Inflammatory macrophage (primary cell): ENCODE measurements around the gene ZNF514.
A peak's percentile ranks its signal among the peaks of the same experiment; 100 is the strongest.

Source experiments
- DNase-seq, 2 donors: peaks; one replicate each; pipeline ENCODE4 v3.0.0-alpha.2; 2020 to 2022
- total RNA-seq, 18 experiments: gene quantifications; one replicate each; lab custom pipeline; 2026; ENCODE audit warnings: mixed read lengths in 6 of 18, inconsistent platforms in 2 of 18; lab: John Stamatoyannopoulos, UW

ZNF514 gene
- 0.87 to 8.0 (median 3.5) reads per million in 18 experiments for total RNA-seq

GRCh38 chr2:95159690-95160449, at the start of gene ZNF514:
ZNF514 (minus strand) TSS chr2:95159848; CDS start chr2:95153253, 6,595 bp downstream.
- DNase-seq = peak; percentile 60 to 77

- no peak for DNase-seq
Observed at GRCh38 chr2:95208106-95208505, 48.5 kb upstream of the ZNF514 start.

GRCh38 chr2:95207111-95207961, 47.7 kb upstream of the ZNF514 start, which contains the start of gene ZNF892:
ZNF892 (plus strand) TSS chr2:95207521; CDS start chr2:95207816, 295 bp downstream.
- peak; percentile 74 to 83 for DNase-seq

GRCh38 chr2:95206096-95206495, 46.4 kb upstream of the ZNF514 start:
- no peak for DNase-seq

GRCh38 chr2:95204396-95204795, 44.7 kb upstream of the ZNF514 start:
- no peak for DNase-seq

- DNase-seq = no peak
Observed at GRCh38 chr2:95203911-95204310, 44.3 kb upstream of the ZNF514 start.

GRCh38 chr2:95192956-95193355, 33.3 kb upstream of the ZNF514 start:
- peak; percentile 26 to 48 for DNase-seq

GRCh38 chr2:95185973-95186372, 26.3 kb upstream of the ZNF514 start:
- DNase-seq = no peak

- DNase-seq = no peak
Observed at GRCh38 chr2:95185197-95185596, 25.5 kb upstream of the ZNF514 start.

- no peak for DNase-seq
Observed at GRCh38 chr2:95181774-95182173, 22.1 kb upstream of the ZNF514 start.

- DNase-seq = no peak
Observed at GRCh38 chr2:95179451-95179850, 19.8 kb upstream of the ZNF514 start.

GRCh38 chr2:95174031-95174542, 14.4 kb upstream of the ZNF514 start:
- no peak for DNase-seq

- no peak for DNase-seq
Observed at GRCh38 chr2:95171902-95172301, 12.3 kb upstream of the ZNF514 start.

- no peak for DNase-seq
Observed at GRCh38 chr2:95166065-95166763, 6.6 kb upstream of the ZNF514 start.

- peak; percentile 98 for DNase-seq
Observed at GRCh38 chr2:95165371-95166064, 5.9 kb upstream of the ZNF514 start, which contains the start of gene ZNF2. ZNF2 (plus strand) TSS chr2:95165809; CDS start chr2:95176227, 10,418 bp downstream.

GRCh38 chr2:95165030-95165370, 5.4 kb upstream of the ZNF514 start:
- no peak for DNase-seq

- peak; percentile 12 to 34 for DNase-seq
Observed at GRCh38 chr2:95158891-95159619, 593 bp downstream of the ZNF514 start.

- no peak for DNase-seq
Observed at GRCh38 chr2:95158441-95158840, 1.2 kb downstream of the ZNF514 start.

- no peak for DNase-seq
Observed at GRCh38 chr2:95149397-95149984, 10.2 kb downstream of the ZNF514 start.

GRCh38 chr2:95143838-95144237, 15.8 kb downstream of the ZNF514 start:
- DNase-seq = no peak

GRCh38 chr2:95138702-95139101, 20.9 kb downstream of the ZNF514 start:
- DNase-seq = no peak
